Measurements from ENCODE around the gene USP7.

- TF ChIP-seq CTCF (conservative IDR thresholded peaks at IDR 0.05; ENCODE audit: low read depth, low read length) (no peak), EZH2 (IDR thresholded peaks at IDR 0.05; ENCODE audit: borderline replicate concordance, low read depth, low read length, poor library complexity, severe bottlenecking) (no peak)
These were observed 76.9 kb downstream of the USP7 start for GRCh38 chr16:8886593-8887430.
